KBM-7 (cell line): ENCODE results near the gene SBK3.
"Not testable (repeated sequence)": the region's sequence is repeated elsewhere in the genome, so short reads cannot be mapped to it uniquely, and the experiment has no call there.

ENCODE experiments used
- DNase-seq: peaks from one replicate; pipeline ENCODE4 v3.0.0-alpha.2; 2015
- in situ Hi-C: fragments of 300-500 bp; cut with MboI; formaldehyde crosslinking; loops from 2 replicates; pipeline ENCODE4 v1.14.3; 2020; ENCODE audit warnings: low sequenced_read_pairs, low pct_unique_long_range_greater_than_20kb, mixed read lengths

Gene SBK3

GRCh38 chr19:55526216-55527196 is 18.8 kb downstream of the SBK3 start:
- DNase-seq, result peak; percentile 67
- in situ Hi-C loops, result no loop called here

- no peak for DNase-seq
- in situ Hi-C loops, result no loop called here
These were observed 19.8 kb downstream of the SBK3 start for GRCh38 chr19:55525289-55526101.

- no peak for DNase-seq
- in situ Hi-C loops, result no loop called here
These were observed 24.6 kb downstream of the SBK3 start for GRCh38 chr19:55520691-55521292.

- no peak for DNase-seq
- in situ Hi-C loops, result no loop called here
These were observed 25.7 kb downstream of the SBK3 start for GRCh38 chr19:55519451-55520311.

GRCh38 chr19:55516878-55517620 is 28.3 kb downstream of the SBK3 start:
- in situ Hi-C loops, result no loop called here
- DNase-seq, result peak; percentile 94

GRCh38 chr19:55508120-55508519 is 37.2 kb downstream of the SBK3 start:
- DNase-seq, result peak; percentile 21
- in situ Hi-C loops, result no loop called here

- in situ Hi-C loops, result no loop called here
These were observed 40.4 kb downstream of the SBK3 start for GRCh38 chr19:55504981-55505380.

GRCh38 chr19:55504252-55504603 is 41.1 kb downstream of the SBK3 start:
- DNase-seq, result no peak
- in situ Hi-C loops, result no loop called here

More at GRCh38 chr19:55504981-55505380, 40.4 kb downstream of the SBK3 start:
- no peak for DNase-seq

- in situ Hi-C loops, result no loop called here
- DNase-seq, result peak; percentile 80
These were observed 41.7 kb downstream of the SBK3 start for GRCh38 chr19:55503502-55504251.

GRCh38 chr19:55503157-55503501 is 42.2 kb downstream of the SBK3 start:
- no peak for DNase-seq
- in situ Hi-C loops, result no loop called here

- DNase-seq, result no peak
- in situ Hi-C loops, result no loop called here
These were observed 43.0 kb downstream of the SBK3 start for GRCh38 chr19:55502197-55502952.

- DNase-seq, result no peak
- in situ Hi-C loops, result no loop called here
These were observed 44.9 kb downstream of the SBK3 start for GRCh38 chr19:55500368-55500952.

- in situ Hi-C loops, result no loop called here
These were observed 47.0 kb downstream of the SBK3 start for GRCh38 chr19:55498246-55498840.

GRCh38 chr19:55497763-55498162 is 47.6 kb downstream of the SBK3 start:
- DNase-seq, result no peak
- in situ Hi-C loops, result no loop called here

More at GRCh38 chr19:55498246-55498840, 47.0 kb downstream of the SBK3 start:
- no peak for DNase-seq

- in situ Hi-C loops, DNase-seq: not testable (repeated sequence)
These were observed 48.5 kb downstream of the SBK3 start for GRCh38 chr19:55496820-55497219.

- DNase-seq, result no peak
- in situ Hi-C loops, result no loop called here
These were observed 49.5 kb downstream of the SBK3 start for GRCh38 chr19:55495646-55496349.
